NCI-H2029 treated with DMSO at 0.1 percent for 48 hours (cell line): Measurements from ENCODE around the gene LRRC1.
A peak's percentile ranks its signal among the peaks of the same experiment; 100 is the strongest.

Experiments used
- DNase-seq: peaks from one replicate; lab custom pipeline; 2025; lab: John Stamatoyannopoulos, UW

Gene LRRC1

GRCh38 chr6:53924821-53925422, 130.1 kb downstream of the LRRC1 start:
- DNase-seq, result no peak

GRCh38 chr6:53925891-53926290, 131.1 kb downstream of the LRRC1 start:
- DNase-seq, result no peak

- no peak for DNase-seq
Observed at GRCh38 chr6:53926505-53926904, 131.7 kb downstream of the LRRC1 start.

GRCh38 chr6:53928641-53929040, 133.8 kb downstream of the LRRC1 start:
- no peak for DNase-seq

- DNase-seq, result no peak
Observed at GRCh38 chr6:53929041-53929820, 134.4 kb downstream of the LRRC1 start.

- DNase-seq, result no peak
Observed at GRCh38 chr6:53929821-53930120, 135.0 kb downstream of the LRRC1 start.

GRCh38 chr6:53930330-53930729, 135.5 kb downstream of the LRRC1 start:
- DNase-seq, result no peak

- no peak for DNase-seq
Observed at GRCh38 chr6:53931086-53931485, 136.3 kb downstream of the LRRC1 start.

GRCh38 chr6:53932516-53932915, 137.7 kb downstream of the LRRC1 start:
- DNase-seq, result no peak

- no peak for DNase-seq
Observed at GRCh38 chr6:53934023-53934422, 139.2 kb downstream of the LRRC1 start.

- no peak for DNase-seq
Observed at GRCh38 chr6:53937461-53937860, 142.7 kb downstream of the LRRC1 start.

GRCh38 chr6:53938810-53939209, 144.0 kb downstream of the LRRC1 start:
- DNase-seq, result no peak

GRCh38 chr6:53939830-53940229, 145.0 kb downstream of the LRRC1 start:
- DNase-seq, result no peak

- no peak for DNase-seq
Observed at GRCh38 chr6:53943395-53943794, 148.6 kb downstream of the LRRC1 start.

GRCh38 chr6:53944091-53944490, 149.3 kb downstream of the LRRC1 start:
- no peak for DNase-seq

GRCh38 chr6:53944543-53944942, 149.7 kb downstream of the LRRC1 start:
- no peak for DNase-seq

- DNase-seq, result no peak
Observed at GRCh38 chr6:53945765-53946407, 151.1 kb downstream of the LRRC1 start.

- no peak for DNase-seq
Observed at GRCh38 chr6:53947780-53948179, 153.0 kb downstream of the LRRC1 start.

- no peak for DNase-seq
Observed at GRCh38 chr6:53951383-53951782, 156.6 kb downstream of the LRRC1 start.

GRCh38 chr6:53956068-53956711, 161.4 kb downstream of the LRRC1 start:
- DNase-seq, result peak; percentile 31

- no peak for DNase-seq
Observed at GRCh38 chr6:53956804-53957203, 162.0 kb downstream of the LRRC1 start.

- no peak for DNase-seq
Observed at GRCh38 chr6:53959717-53960116, 164.9 kb downstream of the LRRC1 start.

- DNase-seq, result no peak
Observed at GRCh38 chr6:53960311-53960710, 165.5 kb downstream of the LRRC1 start.
